HG02852 (cell line): ENCODE results near the gene PLK3.
"Not testable (repeated sequence)": the region's sequence is repeated elsewhere in the genome, so short reads cannot be mapped to it uniquely, and the experiment has no call there.

Source experiments
- ATAC-seq: cut with Tn5 transposase; IDR thresholded peaks from one replicate; pipeline ENCODE4 v1.9.1; 2021; ENCODE audit warnings: mild to moderate bottlenecking, moderate library complexity; ENCODE audit not compliant: unreplicated experiment

PLK3 gene

GRCh38 chr1:44799770-44800584 is at the start of gene PLK3:
TSS of gene PLK3 (plus strand) at chr1:44800377. CDS start at chr1:44800464, 87 bp downstream.
- peak; percentile 84 for ATAC-seq

- peak; percentile 64 for ATAC-seq
These were observed 42.8 kb upstream of the PLK3 start for GRCh38 chr1:44757420-44757819.

- no peak for ATAC-seq
These were observed 41.1 kb upstream of the PLK3 start for GRCh38 chr1:44759077-44759476.

- no peak for ATAC-seq
These were observed 39.3 kb upstream of the PLK3 start for GRCh38 chr1:44760876-44761275.

- ATAC-seq, result not testable (repeated sequence)
These were observed 33.8 kb upstream of the PLK3 start for GRCh38 chr1:44766421-44766820.

- ATAC-seq, result peak; percentile 75
These were observed 24.9 kb upstream of the PLK3 start, which contains the start of gene RPS8 for GRCh38 chr1:44775078-44775929. TSS of gene RPS8 (plus strand) at chr1:44775540. CDS start at chr1:44775597, 57 bp downstream.

- ATAC-seq, result peak; percentile 21
These were observed 24.0 kb upstream of the PLK3 start for GRCh38 chr1:44775930-44776729.

- ATAC-seq, result no peak
These were observed 23.5 kb upstream of the PLK3 start for GRCh38 chr1:44776730-44777068.

GRCh38 chr1:44777547-44777946 is 22.6 kb upstream of the PLK3 start:
- no peak for ATAC-seq

GRCh38 chr1:44777969-44778635 is 22.1 kb upstream of the PLK3 start:
- ATAC-seq, result no peak

- ATAC-seq, result no peak
These were observed 21.2 kb upstream of the PLK3 start for GRCh38 chr1:44778705-44779576.

GRCh38 chr1:44780583-44781121 is 19.5 kb upstream of the PLK3 start:
- ATAC-seq, result no peak

- ATAC-seq, result no peak
These were observed 16.5 kb upstream of the PLK3 start for GRCh38 chr1:44783697-44784093.

GRCh38 chr1:44784094-44785028 is 15.8 kb upstream of the PLK3 start:
- no peak for ATAC-seq

- no peak for ATAC-seq
These were observed 15.2 kb upstream of the PLK3 start for GRCh38 chr1:44785029-44785380.

GRCh38 chr1:44785501-44786137 is 14.6 kb upstream of the PLK3 start:
- ATAC-seq, result no peak

- peak; percentile 49 for ATAC-seq
These were observed 13.9 kb upstream of the PLK3 start for GRCh38 chr1:44786138-44786840.
